Esophagus muscularis mucosa (tissue), 4 donors: Measurements from ENCODE around the gene TOM1. TPM values are rescaled to one million over a fixed set of nuclear protein-coding genes. Genes with fewer than 3 reads are reported as not detected.

Experiments used
- DNase-seq: peaks from one replicate; pipeline ENCODE4 v3.0.0-alpha.2; 2017; ENCODE audit errors: extremely low spot score
- H3K27ac ChIP-seq, 4 donors: fragments of 200-600 bp; sonication (generic); replicated peaks in 1 of 4; 1 replicate in 3 of 4; 2 replicates in 1 of 4; pipeline ENCODE4 v1.5.1; 2016 to 2019; ENCODE audit warnings: mild to moderate bottlenecking in 1 of 4
- H3K27me3 ChIP-seq, 4 donors: fragments of 200-600 bp; sonication (generic); one replicate each; pipeline versions ENCODE4 v1.5.1 to v1.6.0; 2016 to 2019
- H3K36me3 ChIP-seq, 4 donors: fragments of 200-600 bp; sonication (generic); one replicate each; pipeline ENCODE4 v1.5.1; 2016 to 2019
- H3K4me1 ChIP-seq, 4 donors: fragments of 200-600 bp; sonication (generic); one replicate each; pipeline ENCODE4 v1.5.1; 2016 to 2019
- H3K4me3 ChIP-seq, 4 donors: fragments of 200-600 bp; sonication (generic); 1 replicate in 2 of 4; 2 replicates in 2 of 4; pipeline ENCODE4 v1.5.1; 2016 to 2019; ENCODE audit warnings: mild to moderate bottlenecking in 4 of 4, moderate library complexity in 1 of 4
- H3K9me3 ChIP-seq, 4 donors: fragments of 200-600 bp; sonication (generic); 1 replicate in 3 of 4; 2 replicates in 1 of 4; pipeline ENCODE4 v1.5.1; 2016 to 2019
- EP300 ChIP-seq: sonication (generic); formaldehyde crosslinking; IDR thresholded peaks from one replicate; pipeline ENCODE4 v1.6.1; 2017; ENCODE audit warnings: antibody characterized with exemption
- POLR2A ChIP-seq: fragments of 450-650 bp; IDR thresholded peaks from one replicate; pipeline ENCODE4 v1.6.1; 2017; ENCODE audit warnings: antibody characterized with exemption, moderate library complexity, mild to moderate bottlenecking, low read depth
- POLR2AphosphoS5 ChIP-seq, 2 donors: sonication (generic); formaldehyde crosslinking; IDR thresholded peaks; one replicate each; pipeline ENCODE4 v1.6.1; 2017; ENCODE audit warnings: antibody characterized with exemption in 2 of 2
- WGBS: methylation state at CpG from one replicate; pipeline ENCODE4 v1.1.5; 2018; 5-methylcytosine and 5-hydroxymethylcytosine counted together
- intact Hi-C: fragments of 100-400 bp; cut with DNase I; formaldehyde crosslinking; loops from one replicate; pipeline ENCODE4 v1.15.1; 2023
- total RNA-seq, 4 donors: library from RNA; depleted of rRNA; stranded (reverse); fragments of >200 nt; gene quantifications; one replicate each; pipeline versions ENCODE4 v1.1.0 to v1.2.1, GENCODE V29; 2016
- TF ChIP-seq, protein P1 (sequence below), 3 experiments: fragments of 200-600 bp in 2 of 3; fragments of 450-650 bp in 1 of 3; sonication (generic) in 2 of 3; IDR thresholded peaks; one replicate each; pipeline ENCODE4 v1.5.1; 2017 to 2019; ENCODE audit warnings: antibody characterized with exemption in 3 of 3, mild to moderate bottlenecking in 2 of 3, moderate library complexity in 1 of 3

Gene TOM1
- total RNA-seq, 4 donors from 2014 or later, result 22.8 to 44.6 (median 35.8) TPM

DNA sequence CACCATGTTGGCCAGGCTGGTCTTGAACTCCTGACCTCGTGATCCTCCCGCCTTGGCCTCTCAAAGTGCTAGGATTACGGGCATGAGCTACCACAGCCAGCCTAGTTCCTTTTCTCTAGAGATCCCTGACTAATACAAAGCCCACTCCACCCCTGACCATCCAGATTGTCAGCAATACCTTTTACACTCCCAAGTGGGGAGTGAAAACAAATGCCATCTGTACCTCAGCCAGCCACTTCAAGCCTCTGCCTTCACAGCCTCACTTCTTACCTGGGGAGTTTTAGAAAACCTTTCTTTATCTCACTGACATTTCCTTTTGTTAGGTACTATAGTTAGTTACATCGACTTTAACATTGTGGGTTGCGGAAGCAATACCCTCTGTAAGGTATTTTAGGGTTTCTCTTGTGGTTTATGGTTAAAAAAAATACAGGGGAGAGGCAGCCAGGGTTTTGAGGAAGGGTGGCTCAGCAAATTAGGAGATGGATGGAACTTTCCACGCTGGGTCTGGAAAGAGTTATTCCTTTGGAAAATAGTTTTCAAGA, 8.9 kb downstream of the TOM1 start:
- DNase-seq, result no peak
- intact Hi-C loops, result no loop called here
- Histone ChIP-seq H3K9me3 (no peaks in the 10 kb centered on the region), H3K36me3 (peaks cover 0 to 15% (median 4%) of the 10 kb centered on the region in 4 donors), H3K27ac (no peak overlapping the region), H3K4me1 (peaks cover 40 to 77% (median 47%) of the 10 kb centered on the region in 4 donors), H3K4me3 (no peak overlapping the region), H3K27me3 (no peaks in the 10 kb centered on the region)
- WGBS, result 94% methylated on average over 6 of the region's 6 CpGs
- TF ChIP-seq, protein P1, sequence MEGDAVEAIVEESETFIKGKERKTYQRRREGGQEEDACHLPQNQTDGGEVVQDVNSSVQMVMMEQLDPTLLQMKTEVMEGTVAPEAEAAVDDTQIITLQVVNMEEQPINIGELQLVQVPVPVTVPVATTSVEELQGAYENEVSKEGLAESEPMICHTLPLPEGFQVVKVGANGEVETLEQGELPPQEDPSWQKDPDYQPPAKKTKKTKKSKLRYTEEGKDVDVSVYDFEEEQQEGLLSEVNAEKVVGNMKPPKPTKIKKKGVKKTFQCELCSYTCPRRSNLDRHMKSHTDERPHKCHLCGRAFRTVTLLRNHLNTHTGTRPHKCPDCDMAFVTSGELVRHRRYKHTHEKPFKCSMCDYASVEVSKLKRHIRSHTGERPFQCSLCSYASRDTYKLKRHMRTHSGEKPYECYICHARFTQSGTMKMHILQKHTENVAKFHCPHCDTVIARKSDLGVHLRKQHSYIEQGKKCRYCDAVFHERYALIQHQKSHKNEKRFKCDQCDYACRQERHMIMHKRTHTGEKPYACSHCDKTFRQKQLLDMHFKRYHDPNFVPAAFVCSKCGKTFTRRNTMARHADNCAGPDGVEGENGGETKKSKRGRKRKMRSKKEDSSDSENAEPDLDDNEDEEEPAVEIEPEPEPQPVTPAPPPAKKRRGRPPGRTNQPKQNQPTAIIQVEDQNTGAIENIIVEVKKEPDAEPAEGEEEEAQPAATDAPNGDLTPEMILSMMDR (IDR thresholded peaks at IDR 0.05), result no peak
- TF ChIP-seq POLR2A (no peak), POLR2AphosphoS5 (IDR thresholded peaks at IDR 0.05) (no peak), EP300 (no peak)

DNA sequence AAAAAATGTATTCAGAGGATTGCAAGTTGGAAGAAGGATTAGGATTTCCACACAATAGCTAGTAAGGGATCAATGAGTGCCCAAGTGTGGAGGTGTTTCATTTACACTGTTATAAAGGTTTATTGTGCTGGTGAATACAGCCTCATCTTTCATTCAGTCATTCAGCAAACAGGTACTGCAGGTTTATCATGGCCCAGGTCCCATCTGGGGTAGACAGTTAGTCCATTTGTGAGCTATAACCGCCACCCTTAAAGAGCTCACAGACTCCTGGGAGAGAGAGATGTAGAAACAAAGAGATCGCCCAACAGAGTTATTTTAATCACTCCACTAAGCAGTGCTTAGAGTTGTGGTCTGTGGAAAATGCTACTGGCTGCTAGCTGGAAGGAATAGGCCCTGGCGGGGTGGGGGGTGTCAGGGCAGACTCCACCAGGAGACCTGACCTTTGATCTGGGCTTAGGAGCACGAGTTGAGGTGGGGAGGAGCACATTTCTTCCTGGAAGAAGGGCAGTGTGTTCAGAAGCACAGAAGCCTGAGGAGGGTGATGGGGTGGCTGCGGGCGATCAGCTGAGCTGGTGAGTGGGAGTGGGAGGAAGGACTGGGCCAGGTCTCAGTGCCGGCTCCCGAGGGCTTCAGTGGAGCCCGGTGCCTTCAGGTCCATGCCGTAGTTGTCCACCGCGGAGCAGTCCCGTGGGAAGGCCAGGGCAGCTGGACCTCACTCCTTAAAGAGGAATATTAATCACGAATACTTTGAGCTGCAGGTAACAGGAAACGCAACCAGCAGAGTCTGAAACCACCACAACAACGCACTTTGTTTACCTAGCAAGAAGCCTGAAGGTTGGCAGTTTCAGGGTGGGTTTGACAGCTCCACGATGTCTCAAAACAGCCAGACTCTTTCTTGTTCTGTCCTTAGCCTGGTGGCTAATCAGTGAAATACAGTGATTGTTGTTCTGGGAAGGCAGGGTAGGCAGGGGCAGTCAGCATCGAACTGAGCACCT, 11.2 kb downstream of the TOM1 start:
- DNase-seq, result no peak
- Histone ChIP-seq H3K4me1 (peaks cover 63 to 87% (median 64%) of the 10 kb centered on the region in 4 donors), H3K9me3 (no peaks in the 10 kb centered on the region), H3K27me3 (no peaks in the 10 kb centered on the region), H3K27ac (no peak overlapping the region), H3K36me3 (peaks cover 0 to 11% (median 7%) of the 10 kb centered on the region in 4 donors), H3K4me3 (no peak overlapping the region)
- TF ChIP-seq, protein P1 (IDR thresholded peaks at IDR 0.05), result no peak
- TF ChIP-seq POLR2AphosphoS5 (IDR thresholded peaks at IDR 0.05) (no peak), POLR2A (no peak), EP300 (no peak)
- 83% methylated on average over 17 of the region's 18 CpGs for WGBS
- intact Hi-C loops, result no loop called here

DNA sequence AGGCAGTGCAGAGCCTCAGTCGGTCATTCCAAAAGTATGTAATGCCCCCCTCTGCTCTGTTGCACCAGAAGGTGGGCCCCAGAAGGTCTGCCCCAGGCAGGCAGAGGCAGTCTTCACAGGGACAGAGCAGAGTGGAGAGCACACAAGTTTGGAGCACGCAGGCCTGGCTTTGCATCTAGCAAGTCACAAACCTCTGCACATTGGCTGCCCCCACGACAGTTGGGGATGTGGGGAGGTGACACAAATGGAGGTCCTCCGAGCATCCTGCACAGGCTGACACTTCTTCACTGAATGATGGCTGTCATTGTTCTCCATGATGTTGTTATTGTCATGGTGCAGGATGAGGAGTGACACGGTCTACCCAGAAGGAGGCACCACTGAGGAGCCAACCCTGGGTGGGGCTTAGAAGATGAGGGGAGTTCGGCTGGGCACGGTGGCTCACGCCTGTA, 11.9 kb downstream of the TOM1 start:
- intact Hi-C loops, result no loop called here
- no peaks in the 10 kb centered on the region for H3K27me3 ChIP-seq
- H3K9me3 ChIP-seq, result no peaks in the 10 kb centered on the region
- H3K4me3 ChIP-seq, result no peak overlapping the region
- WGBS, result 91% methylated on average over 5 of the region's 8 CpGs
- DNase-seq, result no peak
- H3K27ac ChIP-seq, result no peak overlapping the region
- peaks cover 0 to 12% (median 10%) of the 10 kb centered on the region in 4 donors for H3K36me3 ChIP-seq
- TF ChIP-seq EP300 (no peak), POLR2AphosphoS5 (IDR thresholded peaks at IDR 0.05) (no peak), POLR2A (no peak)
- TF ChIP-seq, protein P1 (IDR thresholded peaks at IDR 0.05), result no peak
- peaks cover 57 to 82% (median 62%) of the 10 kb centered on the region in 4 donors for H3K4me1 ChIP-seq

DNA sequence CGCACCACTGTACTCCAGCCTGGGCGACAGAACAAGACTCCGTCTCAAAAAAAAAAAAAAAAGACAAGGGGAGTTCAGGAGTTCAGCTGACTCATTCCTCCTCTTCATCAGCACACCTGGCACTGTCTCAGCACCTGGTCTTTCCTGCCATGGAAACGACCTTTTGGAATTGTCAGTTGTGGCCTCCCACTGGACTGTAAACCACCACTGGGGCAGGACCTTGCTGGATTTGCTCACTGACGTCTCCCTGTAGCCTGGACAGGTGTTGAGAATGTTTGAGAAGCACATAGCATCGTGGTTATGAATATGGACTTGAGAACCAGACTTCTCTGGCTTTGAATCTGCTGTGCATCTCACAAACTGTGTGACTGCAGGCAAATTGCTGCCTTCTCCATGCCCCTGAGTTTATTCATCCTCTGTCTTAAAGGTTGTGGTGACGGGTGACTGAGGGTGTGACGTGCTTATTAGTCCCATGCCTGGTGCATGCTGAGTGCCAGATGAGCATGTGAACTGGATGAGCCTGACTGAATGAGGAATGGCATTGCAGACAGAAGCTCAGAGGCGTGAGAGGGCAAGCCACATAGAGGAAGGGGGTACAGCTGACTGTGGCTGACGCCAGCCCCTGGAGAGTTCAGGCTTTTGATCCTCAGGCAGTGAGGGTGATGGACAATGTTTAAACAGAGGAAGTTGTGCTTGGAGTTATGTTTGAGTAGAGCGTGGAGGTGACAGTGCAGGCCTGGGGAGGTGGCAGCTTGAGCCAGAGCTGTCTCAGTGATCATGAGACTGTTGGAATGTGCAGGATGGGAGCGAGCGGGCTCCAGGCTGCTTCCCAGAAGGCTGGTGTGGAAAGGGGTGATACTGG, 12.7 kb downstream of the TOM1 start:
- Histone ChIP-seq H3K36me3 (peaks cover 0 to 17% (median 14%) of the 10 kb centered on the region in 4 donors), H3K4me3 (no peak overlapping the region), H3K27ac (peak overlapping the region; percentile 11 to 69 (median 62)), H3K4me1 (peaks cover 48 to 77% (median 56%) of the 10 kb centered on the region in 4 donors), H3K27me3 (no peaks in the 10 kb centered on the region), H3K9me3 (no peaks in the 10 kb centered on the region)
- intact Hi-C loops, result no loop called here
- TF ChIP-seq EP300 (no peak), POLR2AphosphoS5 (IDR thresholded peaks at IDR 0.05) (no peak), POLR2A (no peak)
- TF ChIP-seq, protein P1 (IDR thresholded peaks at IDR 0.05), result no peak
- DNase-seq, result no peak
- WGBS, result 70% methylated on average over 13 of the region's 13 CpGs
